HG02642 (cell line): ENCODE results near the gene OPCML.

Experiments used
- ATAC-seq: cut with Tn5 transposase; IDR thresholded peaks from one replicate; pipeline ENCODE4 v1.9.1; 2021; ENCODE audit warnings: mild to moderate bottlenecking; ENCODE audit not compliant: unreplicated experiment, poor library complexity

The OPCML gene

GRCh38 chr11:132671851-132672370, 860.4 kb downstream of the OPCML start:
- no peak for ATAC-seq

GRCh38 chr11:132670921-132671675, 861.2 kb downstream of the OPCML start:
- ATAC-seq = no peak

GRCh38 chr11:132669949-132670348, 862.4 kb downstream of the OPCML start:
- ATAC-seq = no peak

- ATAC-seq = no peak
These were observed 867.1 kb downstream of the OPCML start for GRCh38 chr11:132665205-132665604.

GRCh38 chr11:132658696-132659095, 873.6 kb downstream of the OPCML start:
- no peak for ATAC-seq

GRCh38 chr11:132658004-132658403, 874.3 kb downstream of the OPCML start:
- no peak for ATAC-seq

GRCh38 chr11:132655187-132655855, 877.0 kb downstream of the OPCML start:
- no peak for ATAC-seq

- no peak for ATAC-seq
These were observed 879.1 kb downstream of the OPCML start for GRCh38 chr11:132653237-132653636.

GRCh38 chr11:132650969-132651720, 881.2 kb downstream of the OPCML start:
- no peak for ATAC-seq

GRCh38 chr11:132649277-132649676, 883.0 kb downstream of the OPCML start:
- no peak for ATAC-seq

GRCh38 chr11:132648851-132649250, 883.5 kb downstream of the OPCML start:
- ATAC-seq = no peak

- ATAC-seq = no peak
These were observed 885.4 kb downstream of the OPCML start for GRCh38 chr11:132646890-132647289.

GRCh38 chr11:132644520-132645239, 887.6 kb downstream of the OPCML start:
- ATAC-seq = no peak

- no peak for ATAC-seq
These were observed 889.1 kb downstream of the OPCML start for GRCh38 chr11:132643239-132643638.

GRCh38 chr11:132640952-132641351, 891.3 kb downstream of the OPCML start:
- ATAC-seq = no peak

GRCh38 chr11:132639986-132640385, 892.3 kb downstream of the OPCML start:
- ATAC-seq = no peak

- ATAC-seq = no peak
These were observed 892.9 kb downstream of the OPCML start for GRCh38 chr11:132639403-132639802.

GRCh38 chr11:132638423-132638822, 893.9 kb downstream of the OPCML start:
- no peak for ATAC-seq

- ATAC-seq = no peak
These were observed 895.8 kb downstream of the OPCML start for GRCh38 chr11:132636523-132636922.

- no peak for ATAC-seq
These were observed 899.6 kb downstream of the OPCML start for GRCh38 chr11:132632641-132633124.
